Omental fat pad (tissue), 4 donors: ENCODE measurements around the gene APCDD1. TPM values are rescaled to one million over a fixed set of nuclear protein-coding genes. Genes with fewer than 3 reads are reported as not detected.
"Not testable (repeated sequence)": the region's sequence is repeated elsewhere in the genome, so short reads cannot be mapped to it uniquely, and the experiment has no call there.

Experiments used
- ATAC-seq: fragments of 150-250 bp; one replicate; pipeline ENCODE4 v1.9.1; 2016; ENCODE audit warnings: mild to moderate bottlenecking, moderate library complexity; ENCODE audit not compliant: low FRiP score
- DNase-seq: peaks from one replicate; pipeline ENCODE4 v3.0.0-alpha.2; 2019; ENCODE audit warnings: low spot score
- total RNA-seq, 4 donors: library from RNA; depleted of rRNA; stranded (reverse); fragments of >200 nt; gene quantifications; one replicate each; pipeline ENCODE4 v1.1.0, GENCODE V29; 2016
- TF ChIP-seq, protein P1 (sequence below), 3 donors: fragments of 450-650 bp; IDR thresholded peaks; one replicate each; pipeline ENCODE4 v1.5.1; 2016 to 2017; ENCODE audit warnings: antibody characterized with exemption in 3 of 3, mild to moderate bottlenecking in 3 of 3, moderate library complexity in 2 of 3

The APCDD1 gene
- total RNA-seq, 4 donors from 2014 or later: 119 to 252 (median 181) TPM

DNA sequence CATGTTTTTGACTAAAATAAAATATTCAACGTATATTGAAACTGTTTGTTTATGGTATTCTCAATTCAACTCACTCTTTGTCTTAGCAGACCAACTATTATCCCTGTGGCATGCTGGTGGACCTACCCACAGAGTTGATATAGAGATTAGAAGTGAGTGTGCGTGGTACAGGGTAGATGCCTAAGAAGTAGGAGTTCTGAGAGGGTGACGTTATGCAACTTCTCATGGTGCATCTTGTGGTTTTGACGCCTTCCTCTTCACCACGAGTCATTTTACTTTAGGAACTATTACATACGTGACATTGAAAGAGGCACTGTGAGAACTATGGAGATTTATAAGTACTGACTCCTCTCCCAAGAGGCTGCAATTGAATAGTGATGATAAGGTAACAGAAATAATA is 44.8 kb downstream of the APCDD1 start:
- DNase-seq (no peak), ATAC-seq (no peak)
- TF ChIP-seq, protein P1, sequence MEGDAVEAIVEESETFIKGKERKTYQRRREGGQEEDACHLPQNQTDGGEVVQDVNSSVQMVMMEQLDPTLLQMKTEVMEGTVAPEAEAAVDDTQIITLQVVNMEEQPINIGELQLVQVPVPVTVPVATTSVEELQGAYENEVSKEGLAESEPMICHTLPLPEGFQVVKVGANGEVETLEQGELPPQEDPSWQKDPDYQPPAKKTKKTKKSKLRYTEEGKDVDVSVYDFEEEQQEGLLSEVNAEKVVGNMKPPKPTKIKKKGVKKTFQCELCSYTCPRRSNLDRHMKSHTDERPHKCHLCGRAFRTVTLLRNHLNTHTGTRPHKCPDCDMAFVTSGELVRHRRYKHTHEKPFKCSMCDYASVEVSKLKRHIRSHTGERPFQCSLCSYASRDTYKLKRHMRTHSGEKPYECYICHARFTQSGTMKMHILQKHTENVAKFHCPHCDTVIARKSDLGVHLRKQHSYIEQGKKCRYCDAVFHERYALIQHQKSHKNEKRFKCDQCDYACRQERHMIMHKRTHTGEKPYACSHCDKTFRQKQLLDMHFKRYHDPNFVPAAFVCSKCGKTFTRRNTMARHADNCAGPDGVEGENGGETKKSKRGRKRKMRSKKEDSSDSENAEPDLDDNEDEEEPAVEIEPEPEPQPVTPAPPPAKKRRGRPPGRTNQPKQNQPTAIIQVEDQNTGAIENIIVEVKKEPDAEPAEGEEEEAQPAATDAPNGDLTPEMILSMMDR (IDR thresholded peaks at IDR 0.05): no peak

DNA sequence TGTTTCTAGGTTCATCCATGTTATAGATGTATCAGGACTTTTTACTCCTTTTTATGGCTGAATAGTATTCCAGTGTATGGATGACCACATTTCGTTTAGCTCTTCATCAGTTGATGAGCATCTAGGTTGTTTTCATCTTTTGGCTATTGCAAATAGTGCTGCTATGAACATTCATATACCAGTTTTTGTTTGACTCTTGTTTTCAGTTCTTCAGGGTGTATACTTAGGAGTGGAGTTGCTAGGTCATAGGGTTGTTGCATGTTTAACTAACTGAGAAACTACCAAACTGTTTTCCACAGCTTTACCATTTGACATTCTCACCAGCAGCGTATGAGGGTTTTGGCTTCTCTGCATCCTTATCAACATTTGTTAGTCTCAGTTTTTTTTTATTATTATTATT is 45.6 kb downstream of the APCDD1 start:
- TF ChIP-seq, protein P1 (IDR thresholded peaks at IDR 0.05): no peak
- DNase-seq: no peak
- no peak for ATAC-seq

DNA sequence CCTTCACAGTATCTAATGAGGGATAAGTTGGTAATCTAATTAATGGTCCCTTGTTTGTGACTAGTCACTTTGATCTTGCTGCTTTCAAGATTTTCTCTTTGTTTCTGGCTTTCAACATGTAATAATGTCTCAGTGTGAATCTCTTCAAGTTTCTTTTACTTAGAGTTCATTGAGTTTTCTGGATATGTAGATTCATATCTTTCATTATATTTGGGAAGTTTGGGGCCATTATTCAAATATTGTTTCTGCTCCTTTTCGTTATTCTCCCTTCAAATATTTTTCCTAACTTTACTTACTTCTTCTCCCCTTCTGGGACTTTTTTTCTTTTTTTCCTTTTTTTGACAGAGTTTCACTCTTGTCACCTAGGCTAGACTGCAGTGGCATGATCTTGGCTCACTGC is 50.3 kb downstream of the APCDD1 start:
- ATAC-seq (no peak), DNase-seq (no peak)
- TF ChIP-seq, protein P1 (IDR thresholded peaks at IDR 0.05): no peak

DNA sequence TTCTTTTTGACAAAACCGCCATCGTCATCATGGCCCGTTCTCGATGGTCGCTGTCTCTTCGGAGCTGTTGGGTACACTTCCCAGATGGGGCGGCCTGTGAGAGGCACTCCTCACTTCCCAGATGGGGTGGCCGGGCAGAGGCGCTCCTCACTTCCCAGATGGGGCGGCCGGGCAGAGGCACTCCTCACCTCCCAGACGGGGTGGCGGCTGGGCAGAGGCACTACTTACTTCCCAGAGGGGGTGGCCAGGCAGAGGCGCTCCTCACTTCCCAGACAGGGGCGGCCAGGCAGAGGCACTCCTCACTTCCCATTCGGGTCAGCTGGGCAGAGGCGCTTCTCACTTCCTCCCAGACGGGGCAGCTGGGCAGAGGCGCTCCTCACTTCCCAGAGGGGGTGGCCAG is 51.5 kb downstream of the APCDD1 start:
- ATAC-seq, DNase-seq: not testable (repeated sequence)

DNA sequence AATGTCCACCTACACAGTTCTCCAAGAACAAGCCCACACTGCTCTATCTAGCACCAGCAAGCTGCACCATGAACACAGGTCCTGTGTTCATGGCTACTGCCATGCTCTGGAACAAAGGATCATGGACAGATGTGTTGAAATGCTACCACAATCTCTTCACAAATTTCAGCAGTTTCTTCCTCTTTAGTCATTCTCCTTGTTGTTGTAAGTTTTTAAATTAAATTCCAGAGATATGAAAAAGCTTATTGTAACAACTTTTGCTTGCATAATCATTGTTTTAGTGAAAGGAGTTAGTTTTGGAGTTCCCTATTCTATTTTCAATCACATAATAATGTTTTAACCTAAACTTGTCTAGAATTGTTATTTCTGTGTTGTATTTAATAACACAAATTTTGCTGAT is 54.2 kb downstream of the APCDD1 start:
- no peak for DNase-seq
- TF ChIP-seq, protein P1 (IDR thresholded peaks at IDR 0.05): no peak
- ATAC-seq: no peak

DNA sequence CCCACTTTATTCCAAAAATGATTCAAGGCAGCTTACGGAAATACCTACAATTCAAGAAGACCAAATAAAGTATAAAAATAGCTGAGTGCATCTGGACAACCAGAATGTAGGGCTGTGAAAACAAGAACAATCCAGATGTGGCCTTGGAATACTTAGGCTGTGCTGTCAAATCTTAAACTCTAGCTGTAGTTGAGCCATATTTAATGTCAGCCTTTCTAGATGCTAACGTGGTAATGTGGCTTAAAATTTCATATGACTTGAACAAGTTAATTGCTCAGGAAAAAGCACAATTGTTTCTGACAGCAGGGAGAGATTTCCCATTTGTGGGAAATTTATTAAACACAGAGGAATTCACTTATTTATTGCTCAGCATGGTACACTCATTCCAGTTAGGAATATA is 56.8 kb downstream of the APCDD1 start:
- ATAC-seq: no peak
- no peak for DNase-seq
- TF ChIP-seq, protein P1 (IDR thresholded peaks at IDR 0.05): no peak

DNA sequence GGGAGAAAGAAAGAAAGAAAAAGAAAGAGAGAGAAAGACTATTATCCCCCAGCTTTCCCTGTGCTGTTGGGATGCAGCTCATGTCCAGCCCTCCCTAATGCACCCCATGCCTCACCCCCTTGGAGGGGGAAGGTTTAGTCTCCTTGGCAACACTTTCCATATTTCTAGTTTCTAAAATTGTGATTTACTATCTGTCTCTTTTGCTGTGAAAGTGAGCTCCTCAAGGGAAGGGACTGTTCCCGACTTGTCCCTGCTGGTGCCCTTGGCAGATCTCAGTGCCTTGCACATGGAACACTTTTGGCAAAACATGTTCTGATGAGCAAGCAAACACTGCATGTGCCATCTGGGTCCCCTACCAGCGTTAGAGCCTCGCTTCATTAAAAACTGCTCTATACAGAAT is 59.6 kb downstream of the APCDD1 start:
- TF ChIP-seq, protein P1 (IDR thresholded peaks at IDR 0.05): no peak
- ATAC-seq: no peak
- no peak for DNase-seq

DNA sequence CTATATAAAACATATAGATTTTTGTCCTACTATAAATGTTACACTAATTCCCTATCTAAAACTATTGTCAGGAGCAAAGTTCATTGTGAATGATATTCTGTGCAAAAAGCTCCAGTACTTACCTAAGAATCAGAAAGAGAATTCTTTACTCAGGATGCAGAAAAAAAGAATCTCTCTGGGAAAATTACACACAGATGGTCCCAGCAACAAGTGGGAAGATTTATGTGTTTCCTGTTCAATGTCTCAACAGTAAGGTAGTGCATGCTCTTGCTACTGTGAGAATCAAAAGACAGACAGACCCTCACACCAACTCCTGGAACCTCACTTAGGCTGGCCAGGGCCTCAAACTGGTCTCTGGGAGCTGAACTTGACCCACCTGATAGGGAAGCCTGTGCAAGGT is 60.2 kb downstream of the APCDD1 start:
- ATAC-seq (no peak), DNase-seq (no peak)
- TF ChIP-seq, protein P1 (IDR thresholded peaks at IDR 0.05): no peak
